LNCaP clone FGC (cell line): ENCODE data around the gene ABCA4.

Source experiments
- DNase-seq: peaks from one replicate; pipeline ENCODE4 v3.0.0-alpha.2; 2011; ENCODE audit warnings: low read depth
- H3K4me3 ChIP-seq: 2 replicates; pipeline ENCODE4 v1.5.1; 2011; ENCODE audit warnings: mild to moderate bottlenecking, low read depth, low read length, control low read depth
- CTCF ChIP-seq: IDR thresholded peaks from 2 replicates; pipeline ENCODE4 v1.5.1; 2012; ENCODE audit warnings: mild to moderate bottlenecking; ENCODE audit not compliant: control insufficient read depth, insufficient read depth; ENCODE audit errors: extremely low read depth

The ABCA4 gene

GRCh38 chr1:94142022-94142421 is 21.1 kb upstream of the ABCA4 start:
- no peak overlapping the region for H3K4me3 ChIP-seq
- TF ChIP-seq CTCF: no peak
- no peak for DNase-seq

DNA sequence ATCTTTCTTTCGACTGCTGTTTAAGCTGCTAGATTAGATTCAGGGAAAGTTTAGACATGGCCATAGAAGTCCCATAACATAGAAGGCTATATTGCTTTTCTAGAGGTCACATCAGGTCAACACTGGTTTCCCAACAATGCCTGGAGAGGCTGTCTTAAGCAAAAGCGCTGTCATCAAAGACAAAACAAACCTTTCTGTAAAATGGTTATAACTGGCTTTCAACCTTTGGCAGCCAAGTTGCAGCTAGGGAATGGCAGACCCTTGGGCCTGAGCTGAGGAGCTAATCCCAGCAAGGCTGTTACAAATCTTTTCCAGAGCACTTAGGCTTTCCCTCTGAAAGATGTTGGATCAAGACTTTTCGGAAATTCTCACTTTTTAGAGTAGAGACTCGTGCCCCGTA is 11.2 kb upstream of the ABCA4 start:
- TF ChIP-seq CTCF: no peak
- H3K4me3 ChIP-seq: no peak overlapping the region
- no peak for DNase-seq

- DNase-seq: no peak
- TF ChIP-seq CTCF: no peak
- no peak overlapping the region for H3K4me3 ChIP-seq
Measured at GRCh38 chr1:94130851-94131595, 10.1 kb upstream of the ABCA4 start.

DNA sequence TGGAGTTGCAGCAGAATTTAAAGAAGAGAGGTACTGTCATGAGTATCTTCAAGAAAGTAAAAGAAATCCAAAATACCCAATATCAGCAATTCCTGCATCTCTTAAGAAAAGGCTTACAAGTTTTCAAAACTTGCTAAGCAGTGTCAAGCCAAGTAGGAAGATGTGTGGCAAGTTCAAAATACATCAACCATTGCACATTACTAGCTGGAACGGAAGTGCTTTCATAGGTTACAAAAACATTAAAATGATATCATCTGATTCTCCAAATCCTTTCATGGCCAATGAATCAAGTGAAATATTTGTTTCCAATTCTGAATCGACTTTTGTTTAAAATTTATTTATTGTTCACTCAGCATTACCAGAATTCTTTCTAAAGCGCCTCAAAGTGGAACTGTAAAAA is 5.7 kb upstream of the ABCA4 start:
- no peak for DNase-seq
- H3K4me3 ChIP-seq: no peak overlapping the region
- no peak for TF ChIP-seq CTCF

DNA sequence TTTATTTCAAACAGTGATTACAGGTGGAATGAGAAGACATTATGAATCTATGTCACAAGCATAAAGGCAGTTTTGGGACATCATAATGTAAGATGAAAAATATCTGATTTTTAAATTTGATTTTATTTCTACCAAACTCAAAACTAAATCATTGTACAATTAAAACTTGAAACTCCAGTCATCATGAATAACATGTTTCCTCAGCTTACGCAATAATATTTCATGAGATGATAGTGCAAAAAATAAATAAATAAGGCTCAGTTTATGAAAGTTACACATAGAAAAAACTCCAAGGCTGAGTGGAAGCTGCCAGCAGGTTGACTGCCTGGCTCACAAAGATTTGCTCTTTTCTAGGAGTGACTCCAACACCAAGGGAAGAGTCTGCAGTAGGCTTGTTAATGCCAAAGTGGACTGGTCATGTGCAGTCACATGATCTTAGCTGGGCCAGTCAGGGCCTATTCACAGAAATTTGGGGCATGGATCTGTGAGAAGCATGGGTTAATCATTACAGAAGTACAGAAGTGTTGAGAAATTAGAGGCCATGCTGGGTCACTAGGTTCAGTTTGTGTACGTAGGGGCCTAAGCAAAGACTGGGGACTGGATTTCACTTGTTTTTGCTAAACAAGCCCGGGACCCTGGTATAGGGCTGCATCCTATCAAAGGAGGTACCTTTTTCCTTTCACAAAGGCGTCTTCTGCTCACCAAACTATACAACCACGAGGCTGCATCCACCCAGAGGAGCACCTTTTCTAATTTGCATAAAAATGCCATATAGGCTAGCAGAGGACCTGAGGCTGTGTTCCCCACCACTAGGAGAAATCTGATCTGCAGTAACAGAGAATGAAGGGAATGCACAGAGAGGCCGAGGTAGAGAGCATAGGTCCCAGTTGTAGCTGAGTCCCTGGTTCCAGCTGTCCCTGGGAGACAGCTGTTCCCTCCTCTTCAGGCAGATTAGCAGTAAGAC is 4.9 kb upstream of the ABCA4 start:
- TF ChIP-seq CTCF: no peak
- DNase-seq: no peak
- H3K4me3 ChIP-seq: no peak overlapping the region

GRCh38 chr1:94124538-94124937 is 3.6 kb upstream of the ABCA4 start:
- no peak overlapping the region for H3K4me3 ChIP-seq
- no peak for TF ChIP-seq CTCF
- no peak for DNase-seq
